ENCODE results near the gene LRRC59. TPM values are rescaled to one million over a fixed set of nuclear protein-coding genes. Genes with fewer than 3 reads are reported as not detected.

The LRRC59 gene
- total and polyA plus RNA-seq, 2 of the 8 experiments (the other 6 are each of a cell fraction or from before 2014, with no cell fraction given): 48.3 to 117 TPM

DNA sequence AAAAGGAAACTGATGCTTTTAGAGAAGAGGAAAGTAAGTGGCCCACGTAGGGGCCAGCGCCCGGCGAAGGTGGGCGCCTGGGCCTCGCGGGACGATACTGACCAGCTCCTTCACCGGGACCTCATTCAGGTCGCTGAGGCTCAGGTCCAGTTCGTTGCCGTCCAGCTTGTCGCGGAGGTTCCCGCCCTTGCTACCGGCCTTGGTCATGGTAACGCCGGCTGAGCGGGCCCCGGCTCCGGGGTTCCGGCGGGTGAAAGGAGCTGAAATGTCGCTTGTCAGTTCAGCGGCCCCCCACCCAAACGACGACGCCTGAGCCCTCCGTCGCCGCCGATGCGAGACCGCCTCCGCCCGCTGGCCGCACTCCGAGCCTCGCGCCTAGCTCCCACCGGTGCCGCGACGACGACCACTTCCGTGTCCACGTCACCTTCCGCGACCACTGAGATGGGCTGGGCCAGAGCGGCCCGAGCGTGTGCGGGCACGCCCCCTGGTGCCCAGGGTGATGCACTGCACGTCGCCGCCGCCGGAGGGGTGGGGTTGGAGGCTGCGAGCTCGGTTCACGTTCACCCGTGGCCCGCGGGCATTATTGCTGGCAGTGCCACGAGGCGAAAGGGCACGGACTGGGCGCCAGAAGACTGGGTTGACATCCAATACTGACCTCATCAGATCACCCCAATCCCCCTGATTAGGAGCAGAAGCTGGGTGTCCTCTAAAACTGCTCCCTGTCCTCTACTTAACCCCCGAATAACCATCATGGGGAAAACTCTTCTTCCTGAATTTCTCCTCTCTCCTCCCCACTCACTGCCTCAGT is at the start of gene LRRC59 (continued):
- TF ChIP-seq CBX5 (IDR thresholded peaks at IDR 0.05; ENCODE audit: low read depth, low read length) (no peak), EP300 (IDR thresholded peaks at IDR 0.05; ENCODE audit: borderline replicate concordance in 1 of 2, low read depth in 2 of 2, low read length in 2 of 2) (0 out of 3 replicates have a peak, but pooled peaks of 1 of the 2 experiments have one; percentile 13), BACH1 (IDR thresholded peaks at IDR 0.05; ENCODE audit: low read length) (peak; percentile 81), BCL11A (IDR thresholded peaks at IDR 0.05; ENCODE audit: low read depth in 2 of 2, low read length in 2 of 2) (no peak), HDAC2 (IDR thresholded peaks at IDR 0.05; ENCODE audit: borderline replicate concordance in 1 of 2, low read depth in 2 of 2, low read length in 2 of 2) (peak; percentile 86 to 88; a peak in 3 of 4 replicates), NRF1 (IDR thresholded peaks at IDR 0.05; ENCODE audit: low read depth, low read length) (no peak), SP2 (IDR thresholded peaks at IDR 0.05; ENCODE audit: low read length) (peak; percentile 88), EGR1 (IDR thresholded peaks at IDR 0.05; ENCODE audit: borderline replicate concordance, low read depth, low read length) (peak; percentile 74), EZH2 (IDR thresholded peaks at IDR 0.05; ENCODE audit: low read depth, low read length, severe bottlenecking) (no peak), GTF2F1 (IDR thresholded peaks at IDR 0.05; ENCODE audit: borderline replicate concordance, low read depth, low read length) (0 out of 2 replicates have a peak, but pooled peaks have one; percentile 15), KDM4A (IDR thresholded peaks at IDR 0.05; ENCODE audit: low read depth, low read length, severe bottlenecking) (peak; percentile 89), CREB1 (IDR thresholded peaks at IDR 0.05) (peak; percentile 96), JUND (IDR thresholded peaks at IDR 0.05; ENCODE audit: low read length) (peak; percentile 76), TEAD4 (IDR thresholded peaks at IDR 0.05; ENCODE audit: low read depth, low read length) (no peak), CTCF (IDR thresholded peaks at IDR 0.05; ENCODE audit: control extremely low read depth in 1 of 3, insufficient read depth in 1 of 3, low read depth in 1 of 3, low read length in 3 of 3) (peak; percentile 97 to 100 (median 98)), MAX (IDR thresholded peaks at IDR 0.05) (peak; percentile 93), FOSL1 (IDR thresholded peaks at IDR 0.05; ENCODE audit: insufficient read depth, low read depth, low read length) (no peak), TBP (IDR thresholded peaks at IDR 0.05; ENCODE audit: low read depth, low read length) (peak; percentile 74; the same call in 1 of the 2 replicates), YY1 (IDR thresholded peaks at IDR 0.05; ENCODE audit: low read depth, low read length) (0 out of 2 replicates have a peak, but pooled peaks have one; percentile 7)
- TF ChIP-seq, protein P1, sequence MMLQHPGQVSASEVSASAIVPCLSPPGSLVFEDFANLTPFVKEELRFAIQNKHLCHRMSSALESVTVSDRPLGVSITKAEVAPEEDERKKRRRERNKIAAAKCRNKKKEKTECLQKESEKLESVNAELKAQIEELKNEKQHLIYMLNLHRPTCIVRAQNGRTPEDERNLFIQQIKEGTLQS (IDR thresholded peaks at IDR 0.05; ENCODE audit: insufficient read depth, low read depth, low read length): peak; percentile 51; the same call in 1 of the 2 replicates
